GM10266 (cell line): ENCODE measurements around the gene CDKN1C.

Source experiments
- DNase-seq: peaks from one replicate; pipeline ENCODE4 v3.0.0; 2012; ENCODE audit errors: extremely low spot score
- CTCF ChIP-seq: IDR thresholded peaks from 2 replicates; pipeline ENCODE4 v1.5.1; 2012; ENCODE audit warnings: mild to moderate bottlenecking, low read depth; ENCODE audit not compliant: control insufficient read depth, insufficient read depth; ENCODE audit errors: missing control alignments

Gene CDKN1C

GRCh38 chr11:2916892-2917645 is 31.5 kb upstream of the CDKN1C start:
- no peak for DNase-seq
- TF ChIP-seq CTCF: no peak

- DNase-seq: no peak
- TF ChIP-seq CTCF: no peak
Measured at GRCh38 chr11:2916114-2916891, 30.7 kb upstream of the CDKN1C start.

DNA sequence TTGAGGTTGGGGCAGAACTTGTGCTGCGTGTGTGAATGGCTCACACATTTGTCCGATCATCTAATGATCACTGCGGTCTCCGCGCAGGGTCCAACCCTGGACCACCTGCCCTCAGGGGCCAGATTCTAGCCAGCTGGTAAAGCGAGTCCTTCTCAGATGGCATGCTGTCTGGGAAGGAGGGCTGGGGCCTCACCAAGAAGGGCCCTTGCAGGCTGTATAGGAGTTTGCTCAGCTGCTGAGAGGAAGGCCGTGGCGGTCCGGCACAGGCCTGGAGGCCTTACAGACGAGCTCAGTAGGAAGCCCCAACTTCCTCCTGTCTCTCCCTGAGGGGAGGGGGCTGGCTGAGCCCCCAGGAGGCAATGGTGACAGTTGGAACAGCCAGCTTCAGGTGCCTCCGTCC is 29.9 kb upstream of the CDKN1C start:
- no peak for TF ChIP-seq CTCF
- no peak for DNase-seq

- TF ChIP-seq CTCF: no peak
- DNase-seq: no peak
Measured at GRCh38 chr11:2914455-2915195, 29.1 kb upstream of the CDKN1C start.

GRCh38 chr11:2913776-2914175 is 28.2 kb upstream of the CDKN1C start:
- no peak for TF ChIP-seq CTCF
- DNase-seq: no peak

DNA sequence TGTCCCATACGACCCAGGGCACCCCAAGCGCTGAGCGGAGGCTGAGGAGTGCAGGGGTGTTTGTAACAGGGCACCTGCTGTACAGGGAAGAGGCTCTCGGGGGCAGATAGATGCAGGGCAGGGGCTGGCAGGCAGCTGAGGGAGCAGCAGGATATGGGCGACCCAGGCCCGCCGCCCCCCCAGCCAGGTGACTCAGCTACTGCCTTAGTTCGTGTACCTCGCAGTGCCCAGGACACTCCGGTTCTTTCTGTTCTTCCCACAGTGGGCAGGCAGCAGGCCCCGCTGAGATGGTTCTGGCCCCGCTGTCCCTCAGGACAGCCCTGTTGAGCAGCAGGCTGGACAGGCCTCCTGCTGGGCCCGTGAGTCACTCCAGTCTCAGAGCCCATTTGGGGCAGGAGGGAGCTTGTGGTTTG is 27.4 kb upstream of the CDKN1C start:
- TF ChIP-seq CTCF: no peak
- no peak for DNase-seq

DNA sequence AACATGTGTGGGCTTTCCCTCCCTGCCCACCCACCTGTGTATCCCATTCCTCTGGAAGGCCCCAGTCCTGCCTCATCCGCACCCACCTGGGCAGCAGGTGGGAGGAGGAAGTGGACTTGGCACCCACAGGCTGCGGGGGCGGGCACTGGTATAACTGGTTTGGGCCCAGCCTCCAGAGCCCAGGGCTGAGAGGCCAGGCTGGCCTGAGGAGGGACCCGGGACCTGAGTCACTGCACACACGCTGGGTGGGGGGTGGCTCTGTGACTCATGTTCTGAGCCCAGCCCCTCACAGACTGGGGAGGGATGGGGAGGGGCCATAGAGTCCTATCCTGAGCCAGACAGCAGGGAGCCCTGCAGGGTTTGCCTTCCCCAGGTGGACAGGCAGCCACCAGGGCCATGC is 26.9 kb upstream of the CDKN1C start:
- TF ChIP-seq CTCF: no peak
- no peak for DNase-seq
